Stomach (tissue), 19 donors: Measurements from ENCODE around the gene NEU4. TPM values are rescaled to one million over a fixed set of nuclear protein-coding genes. Genes with fewer than 3 reads are reported as not detected.
"Not testable (repeated sequence)": the region's sequence is repeated elsewhere in the genome, so short reads cannot be mapped to it uniquely, and the experiment has no call there.

Experiments
- DNase-seq, 2 donors: peaks; one replicate each; pipeline versions ENCODE4 v3.0.0 to v3.0.0-alpha.2; 2013 to 2019
- H3K27ac ChIP-seq, 5 donors: fragments of 200-600 bp in 4 of 5; sonication (generic) in 4 of 5; one replicate each; pipeline ENCODE4 v1.5.1; 2013 to 2019; ENCODE audit warnings: mild to moderate bottlenecking in 1 of 5, moderate library complexity in 1 of 5
- H3K27me3 ChIP-seq, 3 donors: fragments of 200-600 bp; sonication (generic); one replicate each; pipeline ENCODE4 v1.5.1; 2017 to 2019; ENCODE audit warnings: mixed run types in 1 of 3
- H3K36me3 ChIP-seq, 4 donors: fragments of 200-600 bp; sonication (generic); 1 replicate in 3 of 4; 2 replicates in 1 of 4; pipeline ENCODE4 v1.5.1; 2016 to 2019
- H3K4me1 ChIP-seq, 4 donors: fragments of 200-600 bp; sonication (generic); one replicate each; pipeline ENCODE4 v1.5.1; 2016 to 2019
- H3K4me3 ChIP-seq, 4 donors: fragments of 200-600 bp; sonication (generic) in 3 of 4; one replicate each; pipeline ENCODE4 v1.5.1; 2016 to 2019; ENCODE audit warnings: mild to moderate bottlenecking in 1 of 4
- H3K9me3 ChIP-seq, 4 donors: fragments of 200-600 bp; sonication (generic); one replicate each; pipeline ENCODE4 v1.5.1; 2016 to 2019
- EP300 ChIP-seq: sonication (generic); formaldehyde crosslinking; IDR thresholded peaks from one replicate; pipeline ENCODE4 v1.6.1; 2017; ENCODE audit warnings: antibody characterized with exemption
- POLR2A ChIP-seq, 4 donors: fragments of 450-650 bp; IDR thresholded peaks; one replicate each; pipeline ENCODE4 v1.6.1; 2016; ENCODE audit warnings: antibody characterized with exemption in 4 of 4, control low read depth in 2 of 4, mild to moderate bottlenecking in 1 of 4, moderate library complexity in 1 of 4
- POLR2AphosphoS5 ChIP-seq, 3 donors: sonication (generic); formaldehyde crosslinking; IDR thresholded peaks; one replicate each; pipeline ENCODE4 v1.6.1; 2016; ENCODE audit warnings: antibody characterized with exemption in 3 of 3
- WGBS, 5 donors: extraction: QIAGEN DNeasy Blood & Tissue Kit in 3 of 5; methylation state at CpG; one replicate each; pipeline versions ENCODE4 v1.1.5 to v1.1.7; 2013 to 2018; 5-methylcytosine and 5-hydroxymethylcytosine counted together
- intact Hi-C: fragments of 100-400 bp; cut with DNase I; formaldehyde crosslinking; loops from one replicate; pipeline ENCODE4 v1.15.1; 2023; ENCODE audit warnings: low total_unique reads
- long read RNA-seq, 10 donors: transcript quantifications; one replicate each; lab custom pipeline, GENCODE V29; 2026
- polyA plus RNA-seq, 3 donors: library from polyadenylated mRNA; stranded (reverse); fragments of 200-250 nt; gene quantifications; one replicate each; pipeline ENCODE4 v1.2.3, GENCODE V29; 2013
- total RNA-seq, 5 donors: library from RNA; depleted of rRNA; stranded (reverse); fragments of >200 nt; gene quantifications; one replicate each; pipeline versions ENCODE4 v1.1.0 to v1.2.3, GENCODE V29; 2014 to 2016
- TF ChIP-seq, protein P1 (sequence below), 7 experiments: fragments of 450-650 bp in 4 of 7; fragments of 200-600 bp in 3 of 7; sonication (generic) in 3 of 7; IDR thresholded peaks; one replicate each; pipeline ENCODE4 v1.5.1; 2016 to 2019; ENCODE audit warnings: antibody characterized with exemption in 7 of 7, control low read depth in 2 of 7, mild to moderate bottlenecking in 1 of 7
- donor health status: healthy with polysubstance abuse.
- donor health status: Bipolar disorder and iron deficiency.
- donor health status: healthy.

The NEU4 gene, protein sequence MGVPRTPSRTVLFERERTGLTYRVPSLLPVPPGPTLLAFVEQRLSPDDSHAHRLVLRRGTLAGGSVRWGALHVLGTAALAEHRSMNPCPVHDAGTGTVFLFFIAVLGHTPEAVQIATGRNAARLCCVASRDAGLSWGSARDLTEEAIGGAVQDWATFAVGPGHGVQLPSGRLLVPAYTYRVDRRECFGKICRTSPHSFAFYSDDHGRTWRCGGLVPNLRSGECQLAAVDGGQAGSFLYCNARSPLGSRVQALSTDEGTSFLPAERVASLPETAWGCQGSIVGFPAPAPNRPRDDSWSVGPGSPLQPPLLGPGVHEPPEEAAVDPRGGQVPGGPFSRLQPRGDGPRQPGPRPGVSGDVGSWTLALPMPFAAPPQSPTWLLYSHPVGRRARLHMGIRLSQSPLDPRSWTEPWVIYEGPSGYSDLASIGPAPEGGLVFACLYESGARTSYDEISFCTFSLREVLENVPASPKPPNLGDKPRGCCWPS
- total RNA-seq (100 to 1,000 TPM in 1 of 5 donors, not detected in 4; 415 TPM), polyA plus RNA-seq (under 1 TPM in 1 of 3 donors, not detected in 2; 0.08 TPM)
- long read RNA-seq, donor 1 = 0 reads
- long read RNA-seq, donor 2 = 0 reads
- long read RNA-seq, donor 3 = 0 reads
- long read RNA-seq, donor 4 = 0 reads
- long read RNA-seq, donor 5 = 0 reads
- long read RNA-seq, donor 6 = 0 reads
- long read RNA-seq, donor 7 = 0 reads
- long read RNA-seq, donor 8 = 0 reads
- long read RNA-seq, donor 9 = 0 reads
- long read RNA-seq, donor 10 = 0 reads

DNA sequence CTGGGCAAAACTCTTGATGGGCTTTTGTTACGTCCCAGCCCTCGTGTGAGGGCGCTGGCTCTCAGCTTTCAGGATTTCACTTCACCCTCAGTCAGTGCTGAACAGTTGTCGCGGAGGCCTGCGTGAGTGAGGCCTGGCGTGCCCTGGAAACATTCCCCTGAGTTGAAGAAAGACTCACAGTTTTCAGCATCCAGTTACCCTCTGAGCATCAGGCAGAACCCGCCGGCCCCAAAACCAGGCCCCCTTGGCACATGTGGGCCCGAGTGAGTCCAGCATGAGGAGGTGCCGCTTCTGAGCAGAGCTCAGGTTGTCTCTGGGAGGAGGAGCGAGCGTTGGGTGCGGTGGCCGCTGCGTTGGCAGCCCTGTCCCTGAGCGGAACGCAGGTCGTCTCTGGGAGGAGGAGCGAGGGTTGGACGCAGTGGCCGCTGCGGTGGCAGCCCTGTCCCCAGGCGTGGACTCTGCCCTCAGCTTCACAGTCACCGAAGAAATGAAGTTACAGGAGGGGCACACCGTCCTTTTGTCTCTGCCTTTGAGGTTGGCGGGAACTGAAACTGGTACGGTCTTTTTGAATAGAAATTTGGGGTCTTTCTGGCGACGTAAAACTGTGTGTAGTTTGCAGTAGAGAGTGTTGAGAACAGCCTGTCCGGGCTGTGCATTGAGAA is at the start of gene NEU4:
NEU4 (plus strand) TSS at position 473 of the 662 bp plus-strand sequence. CDS start 5,292 bp downstream, outside the sequence.
- H3K27me3 ChIP-seq = peaks cover 8 to 20% (median 12%) of the 10 kb centered on the region in 3 donors
- no peak within 1 kb of the TSS for H3K27ac ChIP-seq
- peak in 1 of 2 donors; percentile 1 for DNase-seq
- no peak within 1 kb of the TSS for H3K4me3 ChIP-seq
- intact Hi-C loops = no loop called here
- no peaks in the 10 kb centered on the region for H3K36me3 ChIP-seq
- WGBS, 5 donors = 67 to 82% (median 76%) methylated on average over 24 to 31 of the region's 31 CpGs
- H3K9me3 ChIP-seq = no peaks in the 10 kb centered on the region
- no peak for TF ChIP-seq POLR2AphosphoS5 (IDR thresholded peaks at IDR 0.05)
- TF ChIP-seq, protein P1, sequence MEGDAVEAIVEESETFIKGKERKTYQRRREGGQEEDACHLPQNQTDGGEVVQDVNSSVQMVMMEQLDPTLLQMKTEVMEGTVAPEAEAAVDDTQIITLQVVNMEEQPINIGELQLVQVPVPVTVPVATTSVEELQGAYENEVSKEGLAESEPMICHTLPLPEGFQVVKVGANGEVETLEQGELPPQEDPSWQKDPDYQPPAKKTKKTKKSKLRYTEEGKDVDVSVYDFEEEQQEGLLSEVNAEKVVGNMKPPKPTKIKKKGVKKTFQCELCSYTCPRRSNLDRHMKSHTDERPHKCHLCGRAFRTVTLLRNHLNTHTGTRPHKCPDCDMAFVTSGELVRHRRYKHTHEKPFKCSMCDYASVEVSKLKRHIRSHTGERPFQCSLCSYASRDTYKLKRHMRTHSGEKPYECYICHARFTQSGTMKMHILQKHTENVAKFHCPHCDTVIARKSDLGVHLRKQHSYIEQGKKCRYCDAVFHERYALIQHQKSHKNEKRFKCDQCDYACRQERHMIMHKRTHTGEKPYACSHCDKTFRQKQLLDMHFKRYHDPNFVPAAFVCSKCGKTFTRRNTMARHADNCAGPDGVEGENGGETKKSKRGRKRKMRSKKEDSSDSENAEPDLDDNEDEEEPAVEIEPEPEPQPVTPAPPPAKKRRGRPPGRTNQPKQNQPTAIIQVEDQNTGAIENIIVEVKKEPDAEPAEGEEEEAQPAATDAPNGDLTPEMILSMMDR (IDR thresholded peaks at IDR 0.05) = no peak
- TF ChIP-seq POLR2A (IDR thresholded peaks at IDR 0.05) = no peak
- TF ChIP-seq EP300 = no peak
- peaks cover 6 to 12% (median 11%) of the 10 kb centered on the region in 4 donors for H3K4me1 ChIP-seq

DNA sequence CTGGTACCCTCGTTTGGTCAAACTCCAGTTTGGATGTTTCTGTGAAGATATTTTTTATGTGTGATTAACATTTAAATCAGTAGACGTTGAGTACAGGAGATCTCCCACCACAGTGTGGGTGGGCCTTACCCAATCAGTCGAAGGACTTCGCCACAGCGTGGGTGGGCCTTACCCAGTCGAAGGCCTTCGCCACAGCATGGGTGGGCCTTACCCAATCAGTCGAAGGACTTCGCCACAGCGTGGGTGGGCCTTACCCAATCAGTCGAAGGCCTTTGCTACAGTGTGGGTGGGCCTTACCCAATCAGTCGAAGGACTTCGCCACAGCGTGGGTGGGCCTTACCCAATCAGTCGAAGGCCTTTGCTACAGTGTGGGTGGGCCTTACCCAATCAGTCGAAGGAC is 49.1 kb upstream of the NEU4 start:
- H3K36me3 ChIP-seq = peaks cover 24 to 83% (median 67%) of the 10 kb centered on the region in 4 donors
- H3K4me3 ChIP-seq, DNase-seq, H3K4me1 ChIP-seq, intact Hi-C loops, H3K27me3 ChIP-seq, H3K9me3 ChIP-seq, H3K27ac ChIP-seq: not testable (repeated sequence)
- WGBS, 5 donors = 90 to 97% (median 92%) methylated on average over 7 to 14 of the region's 16 CpGs

DNA sequence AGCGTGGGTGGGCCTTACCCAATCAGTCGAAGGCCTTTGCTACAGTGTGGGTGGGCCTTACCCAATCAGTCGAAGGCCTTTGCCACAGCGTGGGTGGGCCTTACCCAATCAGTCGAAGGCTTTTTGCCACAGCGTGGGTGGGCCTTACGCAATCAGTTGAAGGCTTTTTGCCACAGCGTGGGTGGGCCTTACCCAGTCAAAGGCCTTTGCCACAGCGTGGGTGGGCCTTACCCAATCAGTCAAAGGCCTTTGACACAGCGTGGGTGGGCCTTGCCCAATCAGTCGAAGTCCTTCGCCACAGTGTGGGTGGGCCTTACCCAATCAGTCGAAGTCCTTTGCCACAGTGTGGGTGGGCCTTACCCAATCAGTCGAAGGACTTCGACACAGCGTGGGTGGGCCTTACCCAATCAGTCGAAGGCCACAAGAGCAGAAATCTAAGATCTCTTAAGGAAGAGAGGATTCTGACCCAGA is 48.7 kb upstream of the NEU4 start:
- H3K27ac ChIP-seq = no peak overlapping the region
- TF ChIP-seq POLR2AphosphoS5 (IDR thresholded peaks at IDR 0.05) (no peak), POLR2A (IDR thresholded peaks at IDR 0.05) (no peak), EP300 (no peak)
- TF ChIP-seq, protein P1 (IDR thresholded peaks at IDR 0.05) = no peak

DNA sequence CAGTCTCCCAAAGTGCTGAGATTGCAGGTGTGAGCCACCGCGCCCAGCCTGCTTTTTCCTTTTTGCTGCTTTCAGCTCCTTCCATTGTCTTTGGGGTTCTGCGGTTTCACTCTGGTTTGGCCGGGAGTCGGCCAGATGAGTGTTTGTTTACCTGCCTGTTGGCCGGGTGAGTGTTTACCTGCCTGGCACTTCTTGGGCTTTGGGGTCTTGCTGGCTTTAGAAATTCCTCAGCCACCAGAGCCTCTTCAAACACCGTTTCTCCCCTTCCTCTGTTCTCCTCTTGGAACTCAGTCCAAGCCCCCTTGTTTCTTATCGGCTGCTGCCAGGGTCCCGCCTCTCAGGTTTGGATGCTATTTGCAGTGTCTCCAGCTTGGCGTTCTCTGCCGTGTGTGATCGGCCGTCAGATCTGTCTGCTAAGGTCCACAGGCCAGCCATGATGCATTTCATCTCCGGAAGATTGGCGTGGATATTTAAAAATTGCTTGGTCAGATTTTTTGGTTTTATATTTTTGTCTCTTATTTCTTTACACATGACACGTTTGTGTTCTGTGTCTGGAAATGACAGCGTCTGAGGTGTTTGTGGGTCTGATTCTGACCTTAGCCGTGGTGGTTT is 46.6 kb upstream of the NEU4 start:
- peaks cover 0 to 8% (median 4%) of the 10 kb centered on the region in 4 donors for H3K4me1 ChIP-seq
- H3K4me3 ChIP-seq = no peak overlapping the region
- peak overlapping the region; percentile 7 to 26 (median 12) for H3K27ac ChIP-seq
- intact Hi-C loops = no loop called here
- H3K27me3 ChIP-seq = no peaks in the 10 kb centered on the region
- 49 to 70% (median 60%) methylated on average over 18 of the region's 18 CpGs for WGBS, 5 donors
- H3K36me3 ChIP-seq = peaks cover 4 to 59% (median 42%) of the 10 kb centered on the region in 4 donors
- peaks cover 0 to 4% (median 0%) of the 10 kb centered on the region in 4 donors for H3K9me3 ChIP-seq
- DNase-seq = no peak
- TF ChIP-seq, protein P1 (IDR thresholded peaks at IDR 0.05) = no peak
- TF ChIP-seq EP300 (no peak), POLR2A (IDR thresholded peaks at IDR 0.05) (no peak), POLR2AphosphoS5 (IDR thresholded peaks at IDR 0.05) (no peak)

More for the DNA sequence above, 48.7 kb upstream of the NEU4 start:
- Histone ChIP-seq H3K4me1 (peaks cover 0 to 8% (median 4%) of the 10 kb centered on the region in 4 donors), H3K4me3 (no peak overlapping the region), H3K9me3 (peaks cover 0 to 4% (median 0%) of the 10 kb centered on the region in 4 donors), H3K36me3 (peaks cover 19 to 79% (median 63%) of the 10 kb centered on the region in 4 donors), H3K27me3 (no peaks in the 10 kb centered on the region)
- WGBS, 5 donors = 94 to 97% (median 96%) methylated on average over 15 to 17 of the region's 17 CpGs
- no peak for DNase-seq
- intact Hi-C loops = no loop called here
